GM18951 (cell line): ENCODE measurements around the gene NXPH3.

Experiments
- POLR2A ChIP-seq: IDR thresholded peaks from 4 replicates; pipeline ENCODE4 v1.6.1; 2011; ENCODE audit warnings: mild to moderate bottlenecking; ENCODE audit not compliant: insufficient read length, insufficient read depth; ENCODE audit errors: extremely low read depth
- in situ Hi-C: fragments of 300-500 bp; cut with MboI; formaldehyde crosslinking; loops from one replicate; pipeline ENCODE4 v1.12.0; 2022; ENCODE audit warnings: low sequenced_read_pairs, mixed read lengths, inconsistent platforms; ENCODE audit not compliant: unreplicated experiment

The NXPH3 gene

DNA sequence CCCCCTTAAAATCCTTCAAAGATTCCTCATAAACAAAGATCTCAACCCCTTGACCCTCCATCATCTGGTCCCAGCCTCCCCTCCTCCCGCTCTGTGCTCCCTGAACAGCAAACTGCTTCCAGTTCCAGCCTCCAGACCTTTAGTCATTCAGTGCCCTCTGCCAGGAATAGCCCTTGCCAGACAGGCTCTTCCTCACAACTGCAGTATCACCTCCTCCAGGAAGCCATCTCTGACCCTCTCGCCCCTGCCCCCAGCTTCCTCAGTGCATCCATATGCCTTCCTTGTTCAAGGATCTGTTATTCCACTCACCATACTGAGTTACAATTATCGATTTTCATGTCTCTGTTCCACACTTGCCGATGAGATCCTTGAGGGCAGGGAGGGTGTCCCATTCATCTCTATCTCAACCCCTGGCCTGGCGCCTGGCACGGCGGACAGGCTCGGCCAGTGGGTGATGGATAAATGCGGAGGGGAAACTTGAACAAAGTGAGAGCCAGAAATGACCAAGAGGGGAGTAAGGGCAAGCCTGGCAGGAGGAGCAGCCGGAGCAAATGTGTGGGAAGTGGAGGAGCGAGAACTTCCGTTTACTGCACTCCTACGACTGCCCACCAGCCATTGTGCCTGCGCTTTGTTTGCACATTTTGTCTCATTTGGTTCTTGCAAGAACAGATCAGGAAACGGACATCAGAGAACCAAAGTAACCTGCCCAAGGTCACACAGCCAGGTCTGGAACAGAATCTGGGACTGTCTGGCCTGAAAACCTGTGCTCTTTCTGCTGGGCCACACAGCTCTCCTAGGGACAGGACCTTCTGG lies 2.0 kb upstream of the NXPH3 start:
- no peak for TF ChIP-seq POLR2A
- in situ Hi-C loops: loop anchor here (5.0 to 25.0 kb wide), 2 partner anchors 119 to 264 kb away; partner anchors contain the start of gene TAC4

DNA sequence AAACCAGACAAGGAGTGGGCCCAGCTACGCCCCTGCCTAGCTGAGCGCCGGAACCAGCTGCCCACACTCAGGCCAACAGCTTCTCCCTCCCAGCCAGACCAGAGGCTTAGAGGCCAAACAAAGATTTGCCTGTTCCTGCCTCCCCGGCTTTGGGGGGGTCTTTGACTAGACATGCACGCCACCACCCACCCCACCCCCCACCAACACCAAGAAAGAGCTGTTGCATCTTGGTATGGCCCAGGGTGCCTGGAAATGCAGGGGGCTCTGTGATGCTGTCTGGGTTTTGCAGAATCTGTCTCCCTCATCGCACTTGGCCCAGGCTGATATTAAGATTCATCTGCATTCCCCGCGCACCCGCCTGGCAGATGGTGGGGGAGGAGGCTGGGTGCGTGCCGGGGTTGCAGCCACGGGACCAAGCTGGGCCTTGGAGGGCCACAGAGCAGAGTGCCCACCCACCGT lies 1.3 kb upstream of the NXPH3 start:
- in situ Hi-C loops: loop anchor here (5.0 to 25.0 kb wide), 2 partner anchors 118 to 263 kb away; partner anchors contain the start of gene TAC4

DNA sequence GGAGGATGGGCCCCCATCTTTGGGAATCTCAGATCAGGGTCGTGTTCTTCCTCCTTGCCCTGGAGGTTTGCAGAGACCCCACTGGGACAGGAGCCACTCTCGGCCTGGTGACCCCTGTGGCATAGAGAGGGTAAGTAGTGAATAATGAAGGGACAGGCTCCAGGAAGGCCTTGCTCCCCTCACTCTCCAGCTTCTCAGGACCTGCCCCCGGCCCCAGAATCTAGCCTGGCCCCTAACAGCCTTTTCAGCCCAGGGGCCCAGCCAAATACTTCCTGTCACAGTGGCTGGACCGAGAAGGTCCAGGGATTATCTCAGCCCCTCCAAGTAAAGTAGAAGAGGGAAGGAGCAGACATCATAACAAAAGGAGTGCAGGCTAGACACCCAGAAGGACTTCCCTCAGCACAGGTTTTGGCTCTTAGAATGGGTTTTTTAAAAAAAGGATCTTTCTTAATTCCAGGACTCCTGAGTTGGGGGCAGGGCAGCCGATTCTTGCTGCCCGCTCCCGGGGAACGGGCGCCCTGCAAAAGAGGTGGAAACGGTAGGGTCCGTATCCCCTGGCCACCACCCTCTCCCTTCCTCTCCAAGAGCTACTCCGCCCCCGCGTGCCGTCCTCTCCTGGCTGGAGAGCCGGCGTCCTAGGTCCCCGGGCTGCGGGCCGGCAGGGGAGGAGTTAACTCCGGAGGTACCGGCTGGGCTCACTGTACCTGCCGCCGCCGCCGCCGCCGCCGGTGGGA lies 559 bp upstream of the NXPH3 start:
- TF ChIP-seq POLR2A: no peak
- in situ Hi-C loops: loop anchor here (5.0 to 25.0 kb wide), 2 partner anchors 117 to 262 kb away; partner anchors contain the start of gene TAC4

More for the DNA sequence above, 1.3 kb upstream of the NXPH3 start:
- TF ChIP-seq POLR2A: no peak

DNA sequence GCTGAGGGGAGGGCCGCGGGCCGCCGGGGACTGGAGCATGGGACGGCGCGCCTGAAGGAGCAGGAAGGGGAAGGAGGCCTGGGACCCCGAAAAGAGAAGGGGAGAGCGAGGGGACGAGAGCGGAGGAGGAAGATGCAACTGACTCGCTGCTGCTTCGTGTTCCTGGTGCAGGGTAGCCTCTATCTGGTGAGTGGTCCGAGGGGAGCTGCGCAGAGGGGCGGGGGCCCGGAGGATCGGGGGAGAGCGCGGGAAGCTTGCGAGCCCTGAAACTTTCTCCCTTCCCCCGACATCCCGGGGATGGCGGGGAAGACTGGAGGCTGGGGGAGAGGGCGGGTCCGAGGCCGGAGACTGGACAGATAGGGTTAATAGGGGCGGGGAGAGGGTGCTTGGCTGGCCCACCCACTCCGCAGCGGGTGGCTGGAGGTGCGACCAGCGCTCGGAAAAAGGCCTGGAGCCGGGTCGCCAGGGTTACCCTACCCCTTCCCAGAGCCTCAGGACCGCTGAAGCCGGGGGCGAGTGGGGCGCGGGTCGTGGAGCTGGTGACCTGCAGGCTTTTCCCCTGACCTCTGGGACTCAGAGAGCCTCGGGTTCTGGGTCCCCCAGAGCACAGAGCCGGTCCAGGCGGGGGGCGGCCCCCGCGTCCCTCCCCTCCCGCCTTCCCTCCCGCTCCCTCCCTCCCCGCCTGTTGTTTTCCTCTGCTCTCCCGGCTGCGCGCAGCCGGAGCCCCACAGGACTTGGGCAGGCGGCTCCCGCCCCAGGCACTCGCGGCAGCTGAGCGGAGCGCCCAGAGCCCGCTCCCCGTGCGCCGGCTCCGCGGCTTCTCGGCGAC lies 631 bp downstream of the NXPH3 start:
- in situ Hi-C loops: no loop called here
- no peak for TF ChIP-seq POLR2A

DNA sequence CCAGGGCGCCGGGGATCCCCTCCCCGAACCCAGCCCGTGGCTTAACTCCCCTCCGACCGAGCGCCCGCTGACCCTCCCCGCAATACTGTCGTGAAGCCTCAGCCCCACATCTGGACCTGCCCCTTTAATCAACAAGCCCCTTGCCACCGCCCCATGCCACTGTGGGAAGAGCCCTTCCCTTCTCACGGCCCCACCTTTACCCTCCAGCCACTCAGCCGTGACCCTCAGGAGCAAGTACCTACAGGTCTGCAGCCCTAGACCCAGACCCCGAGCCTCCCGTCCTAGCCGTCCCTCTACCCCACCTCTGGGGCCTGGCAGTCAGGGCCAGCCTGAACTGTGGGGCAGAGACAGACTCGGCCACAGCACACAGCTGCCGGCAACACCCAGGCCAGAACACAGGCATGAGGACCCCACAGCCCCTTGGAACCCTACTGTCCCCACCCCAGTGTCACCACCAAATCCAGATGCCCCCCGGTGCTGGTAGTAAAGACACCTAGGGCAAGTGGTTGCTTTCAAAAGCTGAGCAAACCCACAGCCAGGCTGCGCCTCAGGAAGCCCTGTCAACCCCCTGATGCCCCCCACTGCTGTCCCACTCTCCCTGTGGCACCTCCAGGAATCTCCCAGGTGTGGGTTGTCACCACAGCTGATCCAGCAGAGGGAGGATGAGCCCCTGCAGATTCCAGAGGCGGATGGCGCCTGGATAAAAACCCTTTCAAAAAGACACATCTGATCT lies 1.4 kb downstream of the NXPH3 start:
- in situ Hi-C loops: no loop called here
- no peak for TF ChIP-seq POLR2A

DNA sequence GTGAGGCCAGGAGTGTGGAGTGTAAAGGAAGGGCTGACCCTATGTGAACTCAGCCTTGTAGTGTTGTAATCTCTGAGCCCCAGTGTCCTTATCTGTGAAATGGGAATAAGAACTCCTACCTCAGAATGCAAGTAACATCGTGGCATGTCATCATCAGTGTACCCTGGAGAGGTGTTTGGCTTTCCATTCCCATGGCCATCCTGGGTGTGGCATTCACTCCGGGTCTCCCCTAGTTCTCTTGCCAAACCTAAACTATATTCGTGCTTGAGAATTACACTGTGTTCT lies 1.9 kb downstream of the NXPH3 start:
- in situ Hi-C loops: no loop called here
- no peak for TF ChIP-seq POLR2A

DNA sequence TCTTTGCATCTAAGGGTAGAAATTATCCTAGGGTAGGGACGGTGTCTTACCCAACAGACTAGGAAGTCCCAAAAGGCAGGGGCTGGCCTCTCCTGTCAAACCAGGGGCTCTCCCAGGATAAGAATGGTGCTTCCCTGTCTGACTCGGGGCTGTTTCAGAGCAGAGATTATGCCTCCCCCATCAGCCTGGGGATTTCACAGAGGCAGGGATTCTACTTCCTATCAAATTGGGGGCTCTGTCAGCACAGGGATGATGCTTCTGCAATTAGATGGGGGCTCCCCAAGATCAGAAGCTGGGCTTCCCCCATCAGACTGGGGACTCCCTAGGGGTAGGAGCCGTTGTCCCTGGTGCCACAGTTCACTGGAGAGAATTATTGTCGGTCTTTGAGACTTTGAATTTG lies 2.3 kb downstream of the NXPH3 start:
- in situ Hi-C loops: no loop called here
- no peak for TF ChIP-seq POLR2A

DNA sequence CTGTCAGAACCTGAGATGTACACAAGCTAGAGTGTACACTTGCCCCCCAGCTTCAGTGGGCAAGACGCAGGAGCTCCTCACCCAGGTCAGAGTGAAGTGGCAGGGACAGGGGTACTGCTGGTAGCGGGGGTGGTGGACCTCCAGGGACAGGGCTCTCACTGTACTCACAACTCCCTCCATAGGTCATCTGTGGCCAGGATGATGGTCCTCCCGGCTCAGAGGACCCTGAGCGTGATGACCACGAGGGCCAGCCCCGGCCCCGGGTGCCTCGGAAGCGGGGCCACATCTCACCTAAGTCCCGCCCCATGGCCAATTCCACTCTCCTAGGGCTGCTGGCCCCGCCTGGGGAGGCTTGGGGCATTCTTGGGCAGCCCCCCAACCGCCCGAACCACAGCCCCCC lies 2.7 kb downstream of the NXPH3 start:
- in situ Hi-C loops: no loop called here
- TF ChIP-seq POLR2A: no peak

DNA sequence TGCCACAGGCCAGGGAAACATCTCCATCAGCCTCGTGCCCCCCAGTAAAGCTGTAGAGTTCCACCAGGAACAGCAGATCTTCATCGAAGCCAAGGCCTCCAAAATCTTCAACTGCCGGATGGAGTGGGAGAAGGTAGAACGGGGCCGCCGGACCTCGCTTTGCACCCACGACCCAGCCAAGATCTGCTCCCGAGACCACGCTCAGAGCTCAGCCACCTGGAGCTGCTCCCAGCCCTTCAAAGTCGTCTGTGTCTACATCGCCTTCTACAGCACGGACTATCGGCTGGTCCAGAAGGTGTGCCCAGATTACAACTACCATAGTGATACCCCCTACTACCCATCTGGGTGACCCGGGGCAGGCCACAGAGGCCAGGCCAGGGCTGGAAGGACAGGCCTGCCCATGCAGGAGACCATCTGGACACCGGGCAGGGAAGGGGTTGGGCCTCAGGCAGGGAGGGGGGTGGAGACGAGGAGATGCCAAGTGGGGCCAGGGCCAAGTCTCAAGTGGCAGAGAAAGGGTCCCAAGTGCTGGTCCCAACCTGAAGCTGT lies 3.4 kb downstream of the NXPH3 start:
- in situ Hi-C loops: no loop called here
- no peak for TF ChIP-seq POLR2A

DNA sequence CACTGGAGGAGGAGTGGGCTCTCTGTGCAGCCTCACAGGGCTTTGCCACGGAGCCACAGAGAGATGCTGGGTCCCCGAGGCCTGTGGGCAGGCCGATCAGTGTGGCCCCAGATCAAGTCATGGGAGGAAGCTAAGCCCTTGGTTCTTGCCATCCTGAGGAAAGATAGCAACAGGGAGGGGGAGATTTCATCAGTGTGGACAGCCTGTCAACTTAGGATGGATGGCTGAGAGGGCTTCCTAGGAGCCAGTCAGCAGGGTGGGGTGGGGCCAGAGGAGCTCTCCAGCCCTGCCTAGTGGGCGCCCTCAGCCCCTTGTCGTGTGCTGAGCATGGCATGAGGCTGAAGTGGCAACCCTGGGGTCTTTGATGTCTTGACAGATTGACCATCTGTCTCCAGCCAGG lies 3.9 kb downstream of the NXPH3 start:
- no peak for TF ChIP-seq POLR2A
- in situ Hi-C loops: no loop called here

DNA sequence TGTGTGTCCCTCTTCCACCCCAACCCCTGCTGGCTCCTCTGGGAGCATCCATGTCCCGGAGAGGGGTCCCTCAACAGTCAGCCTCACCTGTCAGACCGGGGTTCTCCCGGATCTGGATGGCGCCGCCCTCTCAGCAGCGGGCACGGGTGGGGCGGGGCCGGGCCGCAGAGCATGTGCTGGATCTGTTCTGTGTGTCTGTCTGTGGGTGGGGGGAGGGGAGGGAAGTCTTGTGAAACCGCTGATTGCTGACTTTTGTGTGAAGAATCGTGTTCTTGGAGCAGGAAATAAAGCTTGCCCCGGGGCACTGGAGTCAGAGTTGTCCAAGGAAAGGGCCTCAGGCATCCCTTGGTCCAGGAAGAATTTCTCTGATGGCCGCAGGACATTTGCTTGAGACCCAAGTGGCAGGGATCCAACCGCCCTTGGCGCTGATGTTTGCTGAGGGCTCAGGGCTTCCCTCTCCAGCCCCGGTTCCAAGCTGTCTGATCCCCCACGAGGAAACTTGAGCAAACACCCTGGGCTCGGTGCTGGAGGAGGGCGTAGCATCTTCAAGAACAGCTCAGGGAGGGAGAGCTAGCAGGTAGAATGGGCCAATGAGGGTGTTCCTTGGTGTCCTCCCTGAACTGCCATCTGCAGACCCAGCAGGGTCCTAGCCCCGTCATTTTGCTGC lies 4.5 kb downstream of the NXPH3 start:
- no peak for TF ChIP-seq POLR2A
- in situ Hi-C loops: no loop called here
